Liver (tissue), 9 donors: ENCODE measurements around the gene LHFPL6. TPM values are rescaled to one million over a fixed set of nuclear protein-coding genes. Genes with fewer than 3 reads are reported as not detected.
A peak's percentile ranks its signal among the peaks of the same experiment; 100 is the strongest.

Experiments used
- DNase-seq: peaks from one replicate; pipeline ENCODE4 v3.0.0-alpha.2; 2017; ENCODE audit warnings: low spot score
- H3K27ac ChIP-seq, 2 donors: one replicate each; pipeline ENCODE4 v1.7.0; 2013; ENCODE audit warnings: inconsistent platforms in 2 of 2, low read length in 2 of 2, control low read depth in 1 of 2, low read depth in 1 of 2, mild to moderate bottlenecking in 1 of 2
- H3K27me3 ChIP-seq, 4 donors: one replicate each; pipeline versions ENCODE4 v1.6.1 to v1.7.0; 2013; ENCODE audit warnings: low read length in 3 of 4, inconsistent platforms in 1 of 4, mild to moderate bottlenecking in 1 of 4, moderate library complexity in 1 of 4; ENCODE audit not compliant: control insufficient read depth in 4 of 4, insufficient read depth in 4 of 4
- H3K36me3 ChIP-seq, 4 donors: one replicate each; pipeline versions ENCODE4 v1.6.1 to v1.7.0; 2013; ENCODE audit warnings: low read length in 3 of 4, mild to moderate bottlenecking in 3 of 4, low read depth in 1 of 4, moderate library complexity in 1 of 4; ENCODE audit not compliant: control insufficient read depth in 4 of 4, insufficient read depth in 3 of 4
- H3K4me1 ChIP-seq, 4 donors: one replicate each; pipeline versions ENCODE4 v1.6.1 to v1.7.0; 2013; ENCODE audit warnings: low read length in 3 of 4, mild to moderate bottlenecking in 3 of 4, moderate library complexity in 1 of 4; ENCODE audit not compliant: control insufficient read depth in 4 of 4, insufficient read depth in 4 of 4
- H3K4me3 ChIP-seq, 3 donors: one replicate each; pipeline versions ENCODE4 v1.6.1 to v1.7.0; 2013; ENCODE audit warnings: low read length in 3 of 3, control low read depth in 1 of 3, low read depth in 1 of 3, mild to moderate bottlenecking in 1 of 3
- H3K9ac ChIP-seq, 2 donors: one replicate each; pipeline ENCODE4 v1.7.0; 2013; ENCODE audit warnings: low read length in 2 of 2, mild to moderate bottlenecking in 2 of 2, moderate library complexity in 2 of 2, control low read depth in 1 of 2, low read depth in 1 of 2
- H3K9me3 ChIP-seq, 4 donors: one replicate each; pipeline versions ENCODE4 v1.6.1 to v1.7.0; 2013; ENCODE audit warnings: low read length in 3 of 4; ENCODE audit not compliant: control insufficient read depth in 4 of 4
- ATF3 ChIP-seq: IDR thresholded peaks from 2 replicates; pipeline ENCODE4 v1.6.1; 2016; ENCODE audit warnings: antibody characterized with exemption
- CTCF ChIP-seq: fragments of 150-350 bp; IDR thresholded peaks from 2 replicates; pipeline ENCODE4 v1.5.1; 2017; ENCODE audit warnings: improper control_type of control experiment, low read depth, low read length; ENCODE audit not compliant: missing input control
- EGR1 ChIP-seq, 2 donors: IDR thresholded peaks; 2 replicates each; pipeline ENCODE4 v1.6.1; 2016 to 2018; ENCODE audit warnings: antibody characterized with exemption in 2 of 2, low read depth in 2 of 2
- FOXA1 ChIP-seq: IDR thresholded peaks from 2 replicates; pipeline ENCODE4 v1.6.1; 2016; ENCODE audit warnings: antibody characterized with exemption
- FOXA2 ChIP-seq: IDR thresholded peaks from 2 replicates; pipeline ENCODE4 v1.6.1; 2016; ENCODE audit warnings: antibody characterized with exemption
- GABPA ChIP-seq, 2 donors: IDR thresholded peaks in 1 of 2; conservative IDR thresholded peaks in 1 of 2; 2 replicates each; pipeline ENCODE4 v1.6.1; 2016; ENCODE audit warnings: antibody characterized with exemption in 2 of 2, mild to moderate bottlenecking in 1 of 2, moderate library complexity in 1 of 2
- HNF4A ChIP-seq, 2 donors: conservative IDR thresholded peaks; 2 replicates each; pipeline ENCODE4 v1.6.1; 2016; ENCODE audit warnings: antibody characterized with exemption in 2 of 2, mild to moderate bottlenecking in 2 of 2
- HNF4G ChIP-seq: IDR thresholded peaks from 2 replicates; pipeline ENCODE4 v1.6.1; 2016; ENCODE audit warnings: antibody characterized with exemption
- JUND ChIP-seq, 2 donors: IDR thresholded peaks; 2 replicates each; pipeline ENCODE4 v1.6.1; 2016; ENCODE audit warnings: antibody characterized with exemption in 2 of 2
- MAX ChIP-seq: IDR thresholded peaks from 2 replicates; pipeline ENCODE4 v1.6.1; 2016; ENCODE audit warnings: antibody characterized with exemption
- NR2F2 ChIP-seq: IDR thresholded peaks from 2 replicates; pipeline ENCODE4 v1.6.1; 2016; ENCODE audit warnings: antibody characterized with exemption
- RAD21 ChIP-seq, 2 donors: IDR thresholded peaks; 2 replicates each; pipeline ENCODE4 v1.6.1; 2016; ENCODE audit warnings: antibody characterized with exemption in 2 of 2, mild to moderate bottlenecking in 2 of 2
- REST ChIP-seq: IDR thresholded peaks from 2 replicates; pipeline ENCODE4 v1.6.1; 2016; ENCODE audit warnings: antibody characterized with exemption, mild to moderate bottlenecking
- RXRA ChIP-seq, 2 donors: IDR thresholded peaks; 2 replicates each; pipeline ENCODE4 v1.6.1; 2017 to 2018; ENCODE audit warnings: antibody characterized with exemption in 2 of 2, mild to moderate bottlenecking in 1 of 2
- TAF1 ChIP-seq: conservative IDR thresholded peaks from 2 replicates; pipeline ENCODE4 v1.6.1; 2016; ENCODE audit warnings: antibody characterized with exemption, mild to moderate bottlenecking
- YY1 ChIP-seq: IDR thresholded peaks from 2 replicates; pipeline ENCODE4 v1.6.1; 2016; ENCODE audit warnings: antibody characterized with exemption, mild to moderate bottlenecking
- ZBTB33 ChIP-seq: IDR thresholded peaks from 2 replicates; pipeline ENCODE4 v1.6.1; 2016; ENCODE audit warnings: antibody characterized with exemption
- WGBS: extraction: QIAGEN DNeasy Blood & Tissue Kit; methylation state at CpG from one replicate; pipeline ENCODE4 v1.1.7; 2013; 5-methylcytosine and 5-hydroxymethylcytosine counted together
- polyA plus RNA-seq, 2 donors: library from polyadenylated mRNA; stranded (reverse) in 1 of 2; unstranded in 1 of 2; fragments of 200-250 nt in 1 of 2; fragments of >200 nt in 1 of 2; fragmentation: Nextera tagmentation in 1 of 2; extraction: Ambion mirVana in 1 of 2; gene quantifications; one replicate each; pipeline versions ENCODE4 v1.2.1 to v1.2.3, GENCODE V29; 2013 to 2015
- total RNA-seq, 2 donors: library from RNA; depleted of rRNA; stranded (reverse); fragments of >200 nt; gene quantifications; one replicate each; pipeline ENCODE4 v1.2.3, GENCODE V29; 2014
- donor health status: healthy.
- donor health status: healthy.
- donor health status: healthy.
- donor health status: healthy.
- donor health status: healthy.

Gene LHFPL6
- total and polyA plus RNA-seq, 4 donors = 2.6 to 8.3 (median 5.5) TPM

- peaks cover 4 to 15% (median 8%) of the 10 kb centered on the region in 4 donors for H3K4me1 ChIP-seq
- H3K4me3 ChIP-seq = no peak overlapping the region
- DNase-seq = no peak
- 85% methylated on average over 3 of the region's 3 CpGs for WGBS
- no peak for TF ChIP-seq RXRA (IDR thresholded peaks at IDR 0.05)
- no peak for TF ChIP-seq GABPA (IDR thresholded peaks at IDR 0.05 in 1 of 2, conservative IDR thresholded peaks at IDR 0.05 in 1 of 2)
- TF ChIP-seq RAD21 (IDR thresholded peaks at IDR 0.05) = no peak
- no peak for TF ChIP-seq FOXA1
- no peak for TF ChIP-seq TAF1
- no peak overlapping the region for H3K27ac ChIP-seq
- no peak overlapping the region for H3K9ac ChIP-seq
- no peaks in the 10 kb centered on the region for H3K36me3 ChIP-seq
- H3K27me3 ChIP-seq = peaks cover 0 to 9% (median under 1%) of the 10 kb centered on the region in 4 donors
- no peaks in the 10 kb centered on the region for H3K9me3 ChIP-seq
These were observed 2.8 kb upstream of the LHFPL6 start for GRCh38 chr13:39605677-39606320.

GRCh38 chr13:39604756-39605155 is 1.8 kb upstream of the LHFPL6 start:
- 70% methylated on average over 5 of the region's 5 CpGs for WGBS
- H3K27ac ChIP-seq = no peak overlapping the region
- H3K4me1 ChIP-seq = peaks cover 4 to 15% (median 8%) of the 10 kb centered on the region in 4 donors
- no peaks in the 10 kb centered on the region for H3K36me3 ChIP-seq
- no peak overlapping the region for H3K9ac ChIP-seq
- no peaks in the 10 kb centered on the region for H3K9me3 ChIP-seq
- no peak for TF ChIP-seq CTCF
- TF ChIP-seq NR2F2 = no peak
- no peak for TF ChIP-seq MAX
- no peak for TF ChIP-seq ZBTB33
- no peak for TF ChIP-seq FOXA2
- TF ChIP-seq TAF1 = no peak
- no peak for TF ChIP-seq JUND (IDR thresholded peaks at IDR 0.05)
- TF ChIP-seq RXRA (IDR thresholded peaks at IDR 0.05) = no peak
- no peak for TF ChIP-seq HNF4A (conservative IDR thresholded peaks at IDR 0.05)
- TF ChIP-seq GABPA (IDR thresholded peaks at IDR 0.05 in 1 of 2, conservative IDR thresholded peaks at IDR 0.05 in 1 of 2) = no peak
- TF ChIP-seq ATF3 = no peak
- H3K27me3 ChIP-seq = peaks cover 0 to 10% (median under 1%) of the 10 kb centered on the region in 4 donors
- H3K4me3 ChIP-seq = no peak overlapping the region
- DNase-seq = no peak

GRCh38 chr13:39603424-39603947 is 493 bp upstream of the LHFPL6 start:
- no peak for DNase-seq
- peaks cover 0 to 10% (median under 1%) of the 10 kb centered on the region in 4 donors for H3K27me3 ChIP-seq
- H3K27ac ChIP-seq = peak overlapping the region; percentile 48
- H3K4me1 ChIP-seq = peaks cover 4 to 15% (median 8%) of the 10 kb centered on the region in 4 donors
- peak overlapping the region in 2 of 3 donors; percentile 55 to 67 for H3K4me3 ChIP-seq
- H3K9me3 ChIP-seq = no peaks in the 10 kb centered on the region
- WGBS = 6% methylated on average over 15 of the region's 15 CpGs
- no peaks in the 10 kb centered on the region for H3K36me3 ChIP-seq
- H3K9ac ChIP-seq = no peak overlapping the region
- TF ChIP-seq REST (no peak), RAD21 (IDR thresholded peaks at IDR 0.05) (no peak), YY1 (no peak), HNF4G (no peak), FOXA2 (no peak), GABPA (IDR thresholded peaks at IDR 0.05 in 1 of 2, conservative IDR thresholded peaks at IDR 0.05 in 1 of 2) (no peak), EGR1 (IDR thresholded peaks at IDR 0.05; ENCODE audit: low read depth in 2 of 2) (no peak), ZBTB33 (no peak), JUND (IDR thresholded peaks at IDR 0.05) (no peak), RXRA (IDR thresholded peaks at IDR 0.05) (no peak), NR2F2 (no peak)
